ENCODE data around the gene ZNF487. TPM values are rescaled to one million over a fixed set of nuclear protein-coding genes. Genes with fewer than 3 reads are reported as not detected.
A peak's percentile ranks its signal among the peaks of the same experiment; 100 is the strongest.

The ZNF487 gene
- total RNA-seq, 1 donor from 2014 or later = 3.9 TPM

- H3K36me3 ChIP-seq = no peaks in the 10 kb centered on the region
- intact Hi-C loops (cut with DNase I) = no loop called here
- H3K27me3 ChIP-seq = no peaks in the 10 kb centered on the region
- H3K4me3 ChIP-seq = no peak overlapping the region
- DNase-seq (ENCODE audit: low spot score in 2 of 2) = no peak
- TF ChIP-seq, protein P1, sequence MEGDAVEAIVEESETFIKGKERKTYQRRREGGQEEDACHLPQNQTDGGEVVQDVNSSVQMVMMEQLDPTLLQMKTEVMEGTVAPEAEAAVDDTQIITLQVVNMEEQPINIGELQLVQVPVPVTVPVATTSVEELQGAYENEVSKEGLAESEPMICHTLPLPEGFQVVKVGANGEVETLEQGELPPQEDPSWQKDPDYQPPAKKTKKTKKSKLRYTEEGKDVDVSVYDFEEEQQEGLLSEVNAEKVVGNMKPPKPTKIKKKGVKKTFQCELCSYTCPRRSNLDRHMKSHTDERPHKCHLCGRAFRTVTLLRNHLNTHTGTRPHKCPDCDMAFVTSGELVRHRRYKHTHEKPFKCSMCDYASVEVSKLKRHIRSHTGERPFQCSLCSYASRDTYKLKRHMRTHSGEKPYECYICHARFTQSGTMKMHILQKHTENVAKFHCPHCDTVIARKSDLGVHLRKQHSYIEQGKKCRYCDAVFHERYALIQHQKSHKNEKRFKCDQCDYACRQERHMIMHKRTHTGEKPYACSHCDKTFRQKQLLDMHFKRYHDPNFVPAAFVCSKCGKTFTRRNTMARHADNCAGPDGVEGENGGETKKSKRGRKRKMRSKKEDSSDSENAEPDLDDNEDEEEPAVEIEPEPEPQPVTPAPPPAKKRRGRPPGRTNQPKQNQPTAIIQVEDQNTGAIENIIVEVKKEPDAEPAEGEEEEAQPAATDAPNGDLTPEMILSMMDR (IDR thresholded peaks at IDR 0.05) = no peak
- no peak overlapping the region for H3K27ac ChIP-seq
- H3K4me1 ChIP-seq = peaks cover 2 to 9% of the 10 kb centered on the region in 2 donors
- H3K9me3 ChIP-seq = no peaks in the 10 kb centered on the region
These were observed 25.4 kb upstream of the ZNF487 start for GRCh38 chr10:43411536-43411935.

DNA sequence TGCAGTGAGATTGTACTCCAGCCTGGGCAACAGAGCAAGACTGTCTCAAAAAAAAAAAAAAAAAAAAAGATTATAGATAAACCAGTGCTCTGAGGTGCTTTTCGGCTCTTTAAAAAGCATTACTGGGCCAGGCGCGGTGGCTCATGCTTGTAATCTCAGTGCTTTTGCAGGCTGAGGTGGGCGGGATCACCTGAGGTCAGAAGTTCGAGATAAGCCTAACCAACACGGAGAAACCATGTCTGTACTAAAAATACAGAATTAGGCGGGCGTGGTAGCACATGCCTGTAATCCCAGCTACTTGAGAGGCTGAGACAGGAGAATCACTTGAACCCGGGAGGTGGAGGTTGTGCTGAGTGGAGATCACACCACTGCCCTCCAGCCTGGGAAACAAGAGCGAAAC, 21.4 kb upstream of the ZNF487 start:
- Histone ChIP-seq H3K4me3 (no peak overlapping the region), H3K4me1 (peaks cover 0 to 5% of the 10 kb centered on the region in 2 donors), H3K27ac (no peak overlapping the region), H3K36me3 (no peaks in the 10 kb centered on the region), H3K27me3 (no peaks in the 10 kb centered on the region), H3K9me3 (no peaks in the 10 kb centered on the region)
- TF ChIP-seq, protein P1 (IDR thresholded peaks at IDR 0.05) = no peak
- intact Hi-C loops (cut with DNase I) = no loop called here
- no peak for DNase-seq (ENCODE audit: low spot score in 2 of 2)

GRCh38 chr10:43417950-43418768, 18.8 kb upstream of the ZNF487 start:
- TF ChIP-seq, protein P1 (IDR thresholded peaks at IDR 0.05) = no peak
- no peak overlapping the region for H3K27ac ChIP-seq
- no peak for DNase-seq (ENCODE audit: low spot score in 2 of 2)

GRCh38 chr10:43419997-43420368, 16.9 kb upstream of the ZNF487 start:
- H3K4me3 ChIP-seq = peak overlapping the region; percentile 72 to 73
- intact Hi-C loops (cut with DNase I) = loop anchor here (1.0 to 2.0 kb wide), 3 partner anchors 11 to 23 kb away; partner anchors contain the start of gene HNRNPF
- DNase-seq (ENCODE audit: low spot score in 2 of 2) = no peak
- H3K27me3 ChIP-seq = no peaks in the 10 kb centered on the region
- H3K27ac ChIP-seq = peak overlapping the region; percentile 94 to 95
- TF ChIP-seq, protein P1 (IDR thresholded peaks at IDR 0.05) = no peak
- no peaks in the 10 kb centered on the region for H3K36me3 ChIP-seq
- no peaks in the 10 kb centered on the region for H3K9me3 ChIP-seq
- peaks cover 0 to 12% of the 10 kb centered on the region in 2 donors for H3K4me1 ChIP-seq

More at GRCh38 chr10:43417950-43418768, 18.8 kb upstream of the ZNF487 start:
- Histone ChIP-seq H3K4me1 (peaks cover 0 to 12% of the 10 kb centered on the region in 2 donors), H3K9me3 (no peaks in the 10 kb centered on the region), H3K27me3 (no peaks in the 10 kb centered on the region), H3K36me3 (no peaks in the 10 kb centered on the region), H3K4me3 (no peak overlapping the region)
- intact Hi-C loops (cut with DNase I) = no loop called here

GRCh38 chr10:43420369-43421200, 16.3 kb upstream of the ZNF487 start:
- peak; percentile 63 to 94 for DNase-seq (ENCODE audit: low spot score in 2 of 2)
- TF ChIP-seq, protein P1 (IDR thresholded peaks at IDR 0.05) = peak in 1 of 3 experiments; percentile 14
- Histone ChIP-seq H3K27ac (peak overlapping the region; percentile 94 to 95), H3K27me3 (no peaks in the 10 kb centered on the region), H3K4me1 (peaks cover 0 to 12% of the 10 kb centered on the region in 2 donors), H3K36me3 (no peaks in the 10 kb centered on the region), H3K4me3 (peak overlapping the region; percentile 72 to 73), H3K9me3 (no peaks in the 10 kb centered on the region)
- intact Hi-C loops (cut with DNase I) = loop anchor here (1.0 to 2.0 kb wide), 3 partner anchors 11 to 24 kb away; partner anchors contain the start of gene HNRNPF

Measured in ascending aorta (tissue), 2 donors.